OCI-LY3 (cell line): ENCODE measurements around the gene SNW1.

Experiments used
- H2AFZ ChIP-seq: fragments of 200-600, 300-600 bp; shearing (Covaris generic); 2 replicates; pipeline ENCODE4 v1.6.0; 2014; ENCODE audit warnings: antibody characterized with exemption, low read depth, low read length
- H3K27ac ChIP-seq: fragments of 200-600, 300-600 bp; sonication (generic); 2 replicates; pipeline ENCODE4 v1.5.1; 2014; ENCODE audit warnings: mild to moderate bottlenecking, low read length, moderate library complexity, mixed read lengths
- H3K27me3 ChIP-seq: fragments of 200-600, 300-600 bp; sonication (generic); 2 replicates; pipeline ENCODE4 v1.6.1; 2014; ENCODE audit warnings: low read depth, low read length, mixed read lengths
- H3K36me3 ChIP-seq: fragments of 200-600, 300-600 bp; sonication (generic); replicated peaks from 2 replicates; pipeline ENCODE3; 2014; ENCODE audit warnings: low read depth, low read length, mixed read lengths
- H3K4me1 ChIP-seq: fragments of 300-600, 200-600 bp; sonication (generic); 2 replicates; pipeline ENCODE4 v1.6.1; 2014; ENCODE audit warnings: low read length, mixed read lengths
- H3K4me2 ChIP-seq: fragments of 200-600, 300-600 bp; sonication (generic); 2 replicates; pipeline ENCODE4 v1.6.1; 2014; ENCODE audit warnings: low read length, mixed read lengths
- H3K4me3 ChIP-seq: fragments of 300-600, 200-600 bp; sonication (generic); 2 replicates; pipeline ENCODE4 v1.5.1; 2014; ENCODE audit warnings: antibody characterized with exemption, mild to moderate bottlenecking, low read length, moderate library complexity
- H3K79me2 ChIP-seq: fragments of 300-600, 200-600 bp; shearing (Covaris generic); 2 replicates; pipeline ENCODE4 v1.6.1; 2014; ENCODE audit warnings: mild to moderate bottlenecking, low read length, mixed read lengths
- H3K9ac ChIP-seq: fragments of 300-600, 200-600 bp; shearing (Covaris generic); 2 replicates; pipeline ENCODE4 v1.6.0; 2014; ENCODE audit warnings: mild to moderate bottlenecking, low read length, moderate library complexity
- H3K9me3 ChIP-seq: fragments of 200-600, 300-600 bp; shearing (Covaris generic); 2 replicates; pipeline ENCODE4 v1.6.1; 2014; ENCODE audit warnings: low read length, mixed read lengths; ENCODE audit not compliant: insufficient read depth
- H4K20me1 ChIP-seq: fragments of 200-600, 300-600 bp; sonication (generic); 2 replicates; pipeline ENCODE4 v1.6.1; 2016; ENCODE audit warnings: low read length, mixed read lengths; ENCODE audit not compliant: insufficient read depth
- EZH2phosphoT487 ChIP-seq: fragments of 200-600 bp; shearing (Covaris generic); IDR thresholded peaks from 2 replicates; pipeline ENCODE4 v1.6.1; 2018; ENCODE audit warnings: antibody characterized with exemption, mixed run types, low read depth
- TF ChIP-seq, protein P1 (sequence below): fragments of 200-600, 300-600 bp; sonication (generic); IDR thresholded peaks from 2 replicates; pipeline ENCODE4 v1.5.1; 2014; ENCODE audit warnings: antibody characterized with exemption, low read length, low read depth

Gene SNW1

DNA sequence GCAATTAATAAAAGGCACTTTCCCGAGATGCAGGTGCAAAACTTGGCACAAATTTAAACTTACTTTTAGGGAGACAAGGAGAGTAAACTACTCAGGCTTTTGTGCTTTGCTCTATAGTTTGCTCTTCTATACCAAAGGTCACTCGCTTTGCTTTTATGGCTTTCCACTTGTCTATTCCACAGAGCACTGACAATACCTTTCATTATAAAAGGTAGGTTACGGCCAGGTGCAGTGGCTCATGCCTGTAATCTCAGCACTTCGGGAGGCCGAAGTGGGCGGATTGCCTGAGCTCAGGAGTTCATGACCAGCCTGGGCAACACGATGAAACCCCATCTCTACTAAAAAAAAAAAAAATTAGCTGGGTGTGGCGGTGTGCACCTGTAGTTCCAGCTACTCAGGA, 86.0 kb downstream of the SNW1 start:
- Histone ChIP-seq H3K4me1 (no peaks in the 10 kb centered on the region), H3K36me3 (peaks cover 18% of the 10 kb centered on the region), H3K27me3 (no peaks in the 10 kb centered on the region), H3K4me2 (no peak overlapping the region), H3K9me3 (no peaks in the 10 kb centered on the region), H4K20me1 (no peaks in the 10 kb centered on the region), H3K27ac (no peak overlapping the region), H3K9ac (no peak overlapping the region), H3K79me2 (no peaks in the 10 kb centered on the region), H2AFZ (no peak overlapping the region), H3K4me3 (no peak overlapping the region)
- TF ChIP-seq, protein P1, sequence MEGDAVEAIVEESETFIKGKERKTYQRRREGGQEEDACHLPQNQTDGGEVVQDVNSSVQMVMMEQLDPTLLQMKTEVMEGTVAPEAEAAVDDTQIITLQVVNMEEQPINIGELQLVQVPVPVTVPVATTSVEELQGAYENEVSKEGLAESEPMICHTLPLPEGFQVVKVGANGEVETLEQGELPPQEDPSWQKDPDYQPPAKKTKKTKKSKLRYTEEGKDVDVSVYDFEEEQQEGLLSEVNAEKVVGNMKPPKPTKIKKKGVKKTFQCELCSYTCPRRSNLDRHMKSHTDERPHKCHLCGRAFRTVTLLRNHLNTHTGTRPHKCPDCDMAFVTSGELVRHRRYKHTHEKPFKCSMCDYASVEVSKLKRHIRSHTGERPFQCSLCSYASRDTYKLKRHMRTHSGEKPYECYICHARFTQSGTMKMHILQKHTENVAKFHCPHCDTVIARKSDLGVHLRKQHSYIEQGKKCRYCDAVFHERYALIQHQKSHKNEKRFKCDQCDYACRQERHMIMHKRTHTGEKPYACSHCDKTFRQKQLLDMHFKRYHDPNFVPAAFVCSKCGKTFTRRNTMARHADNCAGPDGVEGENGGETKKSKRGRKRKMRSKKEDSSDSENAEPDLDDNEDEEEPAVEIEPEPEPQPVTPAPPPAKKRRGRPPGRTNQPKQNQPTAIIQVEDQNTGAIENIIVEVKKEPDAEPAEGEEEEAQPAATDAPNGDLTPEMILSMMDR, result no peak
- TF ChIP-seq EZH2phosphoT487, result no peak

GRCh38 chr14:77673193-77673592, 87.8 kb downstream of the SNW1 start:
- no peaks in the 10 kb centered on the region for H3K27me3 ChIP-seq
- no peaks in the 10 kb centered on the region for H3K4me1 ChIP-seq
- H3K9ac ChIP-seq, result no peak overlapping the region
- H3K4me2 ChIP-seq, result no peak overlapping the region
- no peak overlapping the region for H3K4me3 ChIP-seq
- H3K27ac ChIP-seq, result no peak overlapping the region
- no peaks in the 10 kb centered on the region for H4K20me1 ChIP-seq
- no peak for TF ChIP-seq EZH2phosphoT487
- TF ChIP-seq, protein P1, result no peak
- no peak overlapping the region for H2AFZ ChIP-seq
- no peaks in the 10 kb centered on the region for H3K79me2 ChIP-seq
- H3K36me3 ChIP-seq, result peaks cover 14% of the 10 kb centered on the region
- H3K9me3 ChIP-seq, result no peaks in the 10 kb centered on the region
